Lower leg skin (tissue), 3 donors: ENCODE results near the gene MKRN3.

Source experiments
- CTCF ChIP-seq, 3 donors: fragments of 450-650 bp; IDR thresholded peaks; one replicate each; pipeline ENCODE4 v1.5.1; 2016; ENCODE audit warnings: antibody characterized with exemption in 3 of 3, mild to moderate bottlenecking in 3 of 3, moderate library complexity in 2 of 3
- POLR2A ChIP-seq, 2 donors: fragments of 450-650 bp; IDR thresholded peaks; one replicate each; pipeline ENCODE4 v1.6.1; 2016 to 2017; ENCODE audit warnings: antibody characterized with exemption in 2 of 2, mild to moderate bottlenecking in 1 of 2, moderate library complexity in 1 of 2

GRCh38 chr15:23596736-23597135 lies 31.3 kb downstream of the MKRN3 start:
- no peak for TF ChIP-seq CTCF (IDR thresholded peaks at IDR 0.05)
- TF ChIP-seq POLR2A (IDR thresholded peaks at IDR 0.05) = no peak
